IMR-90 (cell line): ENCODE measurements around the gene TMEM204.

ENCODE experiments used
- CHD1 ChIP-seq: IDR thresholded peaks from 2 replicates; pipeline ENCODE4 v1.6.1; 2012; ENCODE audit warnings: low read depth, low read length, improper control_type of control experiment
- POLR2A ChIP-seq: IDR thresholded peaks from 2 replicates; pipeline ENCODE4 v1.6.1; 2012; ENCODE audit warnings: mild to moderate bottlenecking, low read depth, low read length
- RFX5 ChIP-seq: IDR thresholded peaks from 2 replicates; pipeline ENCODE4 v1.8.0; 2012; ENCODE audit warnings: low read depth, mild to moderate bottlenecking, low read length, moderate library complexity
- TF ChIP-seq, protein P1 (sequence below): conservative IDR thresholded peaks from 2 replicates; pipeline ENCODE4 v1.5.1; 2012; ENCODE audit warnings: mild to moderate bottlenecking, low read depth, low read length, improper control_type of control experiment

- TF ChIP-seq RFX5 (no peak), POLR2A (no peak), CHD1 (no peak)
- TF ChIP-seq, protein P1, sequence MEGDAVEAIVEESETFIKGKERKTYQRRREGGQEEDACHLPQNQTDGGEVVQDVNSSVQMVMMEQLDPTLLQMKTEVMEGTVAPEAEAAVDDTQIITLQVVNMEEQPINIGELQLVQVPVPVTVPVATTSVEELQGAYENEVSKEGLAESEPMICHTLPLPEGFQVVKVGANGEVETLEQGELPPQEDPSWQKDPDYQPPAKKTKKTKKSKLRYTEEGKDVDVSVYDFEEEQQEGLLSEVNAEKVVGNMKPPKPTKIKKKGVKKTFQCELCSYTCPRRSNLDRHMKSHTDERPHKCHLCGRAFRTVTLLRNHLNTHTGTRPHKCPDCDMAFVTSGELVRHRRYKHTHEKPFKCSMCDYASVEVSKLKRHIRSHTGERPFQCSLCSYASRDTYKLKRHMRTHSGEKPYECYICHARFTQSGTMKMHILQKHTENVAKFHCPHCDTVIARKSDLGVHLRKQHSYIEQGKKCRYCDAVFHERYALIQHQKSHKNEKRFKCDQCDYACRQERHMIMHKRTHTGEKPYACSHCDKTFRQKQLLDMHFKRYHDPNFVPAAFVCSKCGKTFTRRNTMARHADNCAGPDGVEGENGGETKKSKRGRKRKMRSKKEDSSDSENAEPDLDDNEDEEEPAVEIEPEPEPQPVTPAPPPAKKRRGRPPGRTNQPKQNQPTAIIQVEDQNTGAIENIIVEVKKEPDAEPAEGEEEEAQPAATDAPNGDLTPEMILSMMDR = no peak
Observed at GRCh38 chr16:1545044-1546040, 11.9 kb downstream of the TMEM204 start.
